PFSK-1 (cell line): Measurements from ENCODE around the gene CRKL.

Experiments used
- POLR2AphosphoS5 ChIP-seq: IDR thresholded peaks from 2 replicates; pipeline ENCODE4 v1.6.1; 2012; ENCODE audit warnings: low read depth, mild to moderate bottlenecking, control low read depth, low read length, moderate library complexity
- TAF1 ChIP-seq: IDR thresholded peaks from 2 replicates; pipeline ENCODE4 v1.6.1; 2012; ENCODE audit warnings: low read length, control low read depth, borderline replicate concordance; ENCODE audit not compliant: insufficient read depth

GRCh38 chr22:20968281-20968977 is 51.2 kb downstream of the CRKL start:
- no peak for TF ChIP-seq POLR2AphosphoS5
- no peak for TF ChIP-seq TAF1
